HepG2 (cell line): ENCODE results near the gene RASSF7. TPM values are rescaled to one million over a fixed set of nuclear protein-coding genes. Genes with fewer than 3 reads are reported as not detected.

Source experiments
- HDAC6 ChIP-seq: fragments of 200-600 bp; sonication (generic); IDR thresholded peaks from 2 replicates; pipeline ENCODE4 v1.7.0; 2017; ENCODE audit warnings: mild to moderate bottlenecking, antibody characterized with exemption, low read length, low read depth
- HNRNPH1 ChIP-seq: fragments of 200-400 bp; formaldehyde crosslinking; optimal IDR thresholded peaks from 2 replicates; pipeline ENCODE3; 2017; ENCODE audit warnings: mild to moderate bottlenecking, low read depth, low read length
- JDP2 ChIP-seq: sonication (generic); formaldehyde crosslinking; IDR thresholded peaks from 2 replicates; pipeline ENCODE4 v1.8.1; 2022; ENCODE audit warnings: missing genetic modification reagents, borderline replicate concordance
- KLF16 ChIP-seq, 2 experiments: sonication (generic) in 1 of 2; formaldehyde crosslinking in 1 of 2; IDR thresholded peaks; 2 replicates each; pipeline versions ENCODE4 v1.6.1 to v1.8.0; 2016 to 2023; ENCODE audit warnings: missing genetic modification reagents in 2 of 2, missing compliant biosample characterization in 1 of 2
- MAF1 ChIP-seq: sonication (generic); formaldehyde crosslinking; IDR thresholded peaks from 2 replicates; pipeline ENCODE4 v1.5.0; 2020; ENCODE audit warnings: missing genetic modification reagents, borderline replicate concordance
- MED1 ChIP-seq: sonication (generic); formaldehyde crosslinking; IDR thresholded peaks from 2 replicates; pipeline ENCODE4 v1.4.0; 2020; ENCODE audit warnings: missing genetic modification reagents
- MED13 ChIP-seq: sonication (generic); formaldehyde crosslinking; IDR thresholded peaks from 2 replicates; pipeline ENCODE4 v1.5.0; 2020; ENCODE audit warnings: missing genetic modification reagents
- MEIS1 ChIP-seq: sonication (generic); formaldehyde crosslinking; IDR thresholded peaks from 2 replicates; pipeline ENCODE4 v1.9.0; 2021; ENCODE audit warnings: mild to moderate bottlenecking, missing genetic modification reagents, moderate library complexity, borderline replicate concordance
- NR1H2 ChIP-seq: sonication (generic); formaldehyde crosslinking; IDR thresholded peaks from 2 replicates; pipeline ENCODE4 v1.8.1; 2022; ENCODE audit warnings: low read depth, missing genetic modification reagents, borderline replicate concordance
- PITX1 ChIP-seq: sonication (generic); formaldehyde crosslinking; IDR thresholded peaks from 2 replicates; pipeline ENCODE4 v1.5.1; 2020; ENCODE audit warnings: mild to moderate bottlenecking, missing genetic modification reagents
- RARA ChIP-seq: IDR thresholded peaks from 2 replicates; pipeline ENCODE4 v1.6.1; 2016; ENCODE audit warnings: missing genetic modification reagents, missing compliant biosample characterization
- SALL1 ChIP-seq: sonication (generic); formaldehyde crosslinking; IDR thresholded peaks from 2 replicates; pipeline ENCODE4 v1.8.0; 2022; ENCODE audit warnings: mild to moderate bottlenecking, missing genetic modification reagents
- SIN3B ChIP-seq: fragments of 150-350 bp; IDR thresholded peaks from 2 replicates; pipeline ENCODE4 v1.6.1; 2014; ENCODE audit warnings: low read length
- SRF ChIP-seq: IDR thresholded peaks from 2 replicates; pipeline ENCODE4 v1.6.1; 2011; ENCODE audit warnings: mild to moderate bottlenecking, low read depth, low read length, moderate library complexity
- SSRP1 ChIP-seq: IDR thresholded peaks from 2 replicates; pipeline ENCODE4 v1.6.1; 2016; ENCODE audit warnings: control low read depth
- STAT5B ChIP-seq: sonication (generic); formaldehyde crosslinking; IDR thresholded peaks from 2 replicates; pipeline ENCODE4 v1.4.0; 2020; ENCODE audit warnings: missing genetic modification reagents
- TMF1 ChIP-seq: sonication (generic); formaldehyde crosslinking; IDR thresholded peaks from 2 replicates; pipeline ENCODE4 v1.8.1; 2022; ENCODE audit warnings: low read depth, missing genetic modification reagents
- ZBTB3 ChIP-seq: sonication (generic); formaldehyde crosslinking; IDR thresholded peaks from 2 replicates; pipeline ENCODE4 v1.4.0; 2020; ENCODE audit warnings: low read depth, mild to moderate bottlenecking, moderate library complexity, missing genetic modification reagents, borderline replicate concordance
- ZNF207 ChIP-seq: fragments of 450-650 bp; IDR thresholded peaks from 2 replicates; pipeline ENCODE4 v1.6.1; 2016; ENCODE audit warnings: antibody characterized with exemption, borderline replicate concordance
- ZNF232 ChIP-seq: sonication (generic); formaldehyde crosslinking; IDR thresholded peaks from 2 replicates; pipeline ENCODE4 v1.4.0; 2020; ENCODE audit warnings: missing genetic modification reagents, borderline replicate concordance
- ZNF24 ChIP-seq: fragments of 450-650 bp; IDR thresholded peaks from 2 replicates; pipeline ENCODE4 v1.6.1; 2017; ENCODE audit warnings: antibody characterized with exemption, mild to moderate bottlenecking
- ZNF331 ChIP-seq: sonication (generic); formaldehyde crosslinking; IDR thresholded peaks from 2 replicates; pipeline ENCODE4 v1.4.0; 2020; ENCODE audit warnings: missing genetic modification reagents
- ZNF644 ChIP-seq: IDR thresholded peaks from 2 replicates; pipeline ENCODE4 v1.6.1; 2016; ENCODE audit warnings: low read depth
- ZNF788 ChIP-seq: sonication (generic); formaldehyde crosslinking; IDR thresholded peaks from 2 replicates; pipeline ENCODE4 v1.5.0; 2020; ENCODE audit warnings: mild to moderate bottlenecking, missing genetic modification reagents, borderline replicate concordance
- polyA plus RNA-seq, 8 experiments: library from polyadenylated mRNA; depleted of rRNA in 3 of 8; stranded (reverse) in 7 of 8; unstranded in 1 of 8; fragments of >200 nt; fragmentation: Illumina TruSeq in 4 of 8; extraction: Trizol in 4 of 8; gene quantifications; 2 replicates each; pipeline versions ENCODE4 v1.2.1 to v1.2.3, GENCODE V29; 2011 to 2016; ENCODE audit warnings: low read depth in 4 of 8, missing spikeins in 1 of 8, mixed read lengths in 1 of 8; ENCODE audit not compliant: insufficient read depth in 1 of 8
- total RNA-seq, 5 experiments: library from RNA; depleted of rRNA; stranded (reverse); fragments of >200 nt; fragmentation: Illumina TruSeq; extraction: Trizol; gene quantifications; 2 replicates each; pipeline ENCODE4 v1.2.3, GENCODE V29; 2016; ENCODE audit warnings: low read depth in 1 of 5
- TF ChIP-seq, protein P1 (sequence below): sonication (generic); formaldehyde crosslinking; IDR thresholded peaks from 2 replicates; pipeline ENCODE4 v1.8.1; 2023; ENCODE audit warnings: mild to moderate bottlenecking, moderate library complexity, missing genetic modification reagents
- TF ChIP-seq, protein P2 (sequence below): sonication (generic); formaldehyde crosslinking; IDR thresholded peaks from 2 replicates; pipeline ENCODE4 v1.5.1; 2020; ENCODE audit warnings: mild to moderate bottlenecking, moderate library complexity, missing genetic modification reagents
- TF ChIP-seq, protein P3 (sequence below): IDR thresholded peaks from 2 replicates; pipeline ENCODE4 v1.6.1; 2016; ENCODE audit warnings: missing genetic modification reagents, missing compliant biosample characterization
- TF ChIP-seq, protein P4 (sequence below): sonication (generic); formaldehyde crosslinking; conservative IDR thresholded peaks from 2 replicates; pipeline ENCODE4 v1.4.0; 2020; ENCODE audit warnings: missing genetic modification reagents
- TF ChIP-seq, protein P5 (sequence below): sonication (generic); formaldehyde crosslinking; IDR thresholded peaks from 2 replicates; pipeline ENCODE4 v1.4.0; 2020; ENCODE audit warnings: mild to moderate bottlenecking, missing genetic modification reagents

RASSF7 gene
- total and polyA plus RNA-seq, 2 of the 13 experiments (the other 11 are each of a cell fraction or from before 2014, with no cell fraction given), result 20.2 to 28.6 TPM

DNA sequence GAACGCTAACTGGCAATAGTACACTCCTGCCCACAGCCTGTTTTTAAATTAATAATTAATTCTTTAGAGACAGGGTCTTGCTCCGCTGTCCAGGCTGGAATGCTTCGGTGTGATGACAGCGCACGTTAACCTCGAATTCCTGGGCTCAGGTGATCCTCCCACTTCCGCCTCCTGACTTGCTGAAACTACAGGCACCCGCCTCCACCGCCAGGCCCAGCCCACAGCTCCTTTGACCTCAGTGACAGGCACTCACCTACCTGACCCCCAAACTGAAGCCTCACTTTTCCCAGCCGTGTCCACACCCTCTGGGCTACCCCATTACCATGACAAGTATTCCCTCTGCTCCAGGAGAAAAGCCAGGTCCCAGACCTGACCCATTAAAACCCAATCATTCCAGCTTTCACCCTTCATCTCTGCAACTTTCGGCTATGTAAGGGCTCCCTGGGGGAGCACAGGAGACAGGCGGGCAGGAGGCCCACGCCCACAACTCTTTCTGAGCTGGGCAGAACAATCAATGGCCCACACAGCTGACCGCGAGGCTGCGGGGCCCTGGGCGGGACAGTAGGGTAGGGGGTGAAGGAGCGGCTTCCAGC lies 962 bp upstream of the RASSF7 start (continued):
- TF ChIP-seq, protein P1, sequence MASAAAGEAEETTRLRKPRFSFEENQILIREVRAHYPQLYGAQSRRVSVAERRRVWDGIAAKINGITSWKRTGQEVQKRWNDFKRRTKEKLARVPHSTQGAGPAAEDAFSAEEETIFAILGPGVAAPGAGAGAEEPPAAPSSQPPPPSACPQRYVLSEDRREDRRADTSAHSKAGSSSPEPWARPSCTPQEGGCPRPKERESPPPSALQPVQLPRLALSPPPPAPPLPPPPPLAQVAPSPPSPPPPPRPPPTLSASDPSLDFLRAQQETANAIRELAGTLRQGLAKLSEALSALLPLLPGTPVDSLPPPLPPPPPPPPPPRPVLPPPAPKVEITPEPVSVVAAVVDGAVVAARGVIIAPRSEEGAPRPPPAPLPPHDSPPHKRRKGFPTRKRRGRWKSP (CRISPR knock-in tag), result no peak
- no peak for TF ChIP-seq TMF1 (CRISPR knock-in tag)
- TF ChIP-seq, protein P2, sequence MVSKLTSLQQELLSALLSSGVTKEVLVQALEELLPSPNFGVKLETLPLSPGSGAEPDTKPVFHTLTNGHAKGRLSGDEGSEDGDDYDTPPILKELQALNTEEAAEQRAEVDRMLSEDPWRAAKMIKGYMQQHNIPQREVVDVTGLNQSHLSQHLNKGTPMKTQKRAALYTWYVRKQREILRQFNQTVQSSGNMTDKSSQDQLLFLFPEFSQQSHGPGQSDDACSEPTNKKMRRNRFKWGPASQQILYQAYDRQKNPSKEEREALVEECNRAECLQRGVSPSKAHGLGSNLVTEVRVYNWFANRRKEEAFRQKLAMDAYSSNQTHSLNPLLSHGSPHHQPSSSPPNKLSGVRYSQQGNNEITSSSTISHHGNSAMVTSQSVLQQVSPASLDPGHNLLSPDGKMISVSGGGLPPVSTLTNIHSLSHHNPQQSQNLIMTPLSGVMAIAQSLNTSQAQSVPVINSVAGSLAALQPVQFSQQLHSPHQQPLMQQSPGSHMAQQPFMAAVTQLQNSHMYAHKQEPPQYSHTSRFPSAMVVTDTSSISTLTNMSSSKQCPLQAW, result no peak
- TF ChIP-seq HDAC6, result no peak
- no peak for TF ChIP-seq MAF1 (CRISPR knock-in tag)
- no peak for TF ChIP-seq MED13
- TF ChIP-seq, protein P3, sequence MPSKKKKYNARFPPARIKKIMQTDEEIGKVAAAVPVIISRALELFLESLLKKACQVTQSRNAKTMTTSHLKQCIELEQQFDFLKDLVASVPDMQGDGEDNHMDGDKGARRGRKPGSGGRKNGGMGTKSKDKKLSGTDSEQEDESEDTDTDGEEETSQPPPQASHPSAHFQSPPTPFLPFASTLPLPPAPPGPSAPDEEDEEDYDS (CRISPR knock-in tag), result 0 out of 2 replicates have a peak, but pooled peaks have one; percentile 29
- no peak for TF ChIP-seq RARA (CRISPR knock-in tag)
- TF ChIP-seq, protein P4, sequence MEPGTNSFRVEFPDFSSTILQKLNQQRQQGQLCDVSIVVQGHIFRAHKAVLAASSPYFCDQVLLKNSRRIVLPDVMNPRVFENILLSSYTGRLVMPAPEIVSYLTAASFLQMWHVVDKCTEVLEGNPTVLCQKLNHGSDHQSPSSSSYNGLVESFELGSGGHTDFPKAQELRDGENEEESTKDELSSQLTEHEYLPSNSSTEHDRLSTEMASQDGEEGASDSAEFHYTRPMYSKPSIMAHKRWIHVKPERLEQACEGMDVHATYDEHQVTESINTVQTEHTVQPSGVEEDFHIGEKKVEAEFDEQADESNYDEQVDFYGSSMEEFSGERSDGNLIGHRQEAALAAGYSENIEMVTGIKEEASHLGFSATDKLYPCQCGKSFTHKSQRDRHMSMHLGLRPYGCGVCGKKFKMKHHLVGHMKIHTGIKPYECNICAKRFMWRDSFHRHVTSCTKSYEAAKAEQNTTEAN (CRISPR knock-in tag), result no peak
- no peak for TF ChIP-seq SALL1 (CRISPR knock-in tag)
- TF ChIP-seq MED1 (CRISPR knock-in tag), result peak; percentile 42; the same call in 1 of the 2 replicates
- no peak for TF ChIP-seq KLF16 (CRISPR knock-in tag; IDR thresholded peaks at IDR 0.05)
- TF ChIP-seq ZNF24, result no peak
- TF ChIP-seq ZNF331, result no peak
- TF ChIP-seq STAT5B (CRISPR knock-in tag), result no peak
- TF ChIP-seq PITX1 (CRISPR knock-in tag), result peak; percentile 44; the same call in 1 of the 2 replicates
- TF ChIP-seq ZNF644 (CRISPR knock-in tag), result no peak
- TF ChIP-seq ZNF207, result no peak
- no peak for TF ChIP-seq NR1H2
- no peak for TF ChIP-seq SRF
- TF ChIP-seq, protein P5, sequence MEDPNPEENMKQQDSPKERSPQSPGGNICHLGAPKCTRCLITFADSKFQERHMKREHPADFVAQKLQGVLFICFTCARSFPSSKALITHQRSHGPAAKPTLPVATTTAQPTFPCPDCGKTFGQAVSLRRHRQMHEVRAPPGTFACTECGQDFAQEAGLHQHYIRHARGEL (CRISPR knock-in tag), result no peak
- peak; percentile 30; the same call in 1 of the 2 replicates for TF ChIP-seq MEIS1 (CRISPR knock-in tag)
- no peak for TF ChIP-seq JDP2 (CRISPR knock-in tag)
- TF ChIP-seq HNRNPH1, result no peak
- no peak for TF ChIP-seq SIN3B
- TF ChIP-seq ZBTB3 (CRISPR knock-in tag), result no peak
- TF ChIP-seq SSRP1 (CRISPR knock-in tag), result no peak
- no peak for TF ChIP-seq ZNF232 (CRISPR knock-in tag)
- TF ChIP-seq ZNF788, result no peak
